ENCODE data around the gene SDS.

The SDS gene

GRCh38 chr12:113351089-113351488 lies 52.6 kb downstream of the SDS start:
- H3K79me1 ChIP-seq (ENCODE audit: low read length), result no peaks in the 10 kb centered on the region
- no peaks in the 10 kb centered on the region for H3K79me2 ChIP-seq (ENCODE audit: control insufficient read depth, insufficient read depth, low read length)
- no peak overlapping the region for H2BK120ac ChIP-seq (ENCODE audit: low read depth, low read length)
- no peak overlapping the region for H3K56ac ChIP-seq (ENCODE audit: low read length)
- H3K27me3 ChIP-seq (ENCODE audit: insufficient read depth, low read length, poor library complexity), result no peaks in the 10 kb centered on the region
- H3K36me3 ChIP-seq (ENCODE audit: control insufficient read depth, insufficient read depth, low read length), result no peaks in the 10 kb centered on the region
- no peak overlapping the region for H3K4ac ChIP-seq (ENCODE audit: low read depth, low read length)
- no peaks in the 10 kb centered on the region for H3K4me1 ChIP-seq (ENCODE audit: control insufficient read depth, low read depth, low read length)
- H4K5ac ChIP-seq (ENCODE audit: low read length), result no peak overlapping the region
- no peak overlapping the region for H3K9ac ChIP-seq (ENCODE audit: low read length)
- no peak overlapping the region for H4K8ac ChIP-seq (ENCODE audit: low read depth, low read length)
- no peak overlapping the region for H2BK5ac ChIP-seq (ENCODE audit: low read length)
- no peak overlapping the region for H2AK5ac ChIP-seq (ENCODE audit: low read length)
- H3K23ac ChIP-seq (ENCODE audit: low read length), result no peak overlapping the region
- no peak overlapping the region for H3K4me3 ChIP-seq (ENCODE audit: low read length)
- H3K27ac ChIP-seq (ENCODE audit: low read depth, low read length), result no peak overlapping the region
- no peak overlapping the region for H3K4me2 ChIP-seq (ENCODE audit: low read length)
- H3K18ac ChIP-seq (ENCODE audit: low read length), result no peak overlapping the region
- no peak for DNase-seq
- H2BK15ac ChIP-seq (replicated peaks; ENCODE audit: low read depth), result no peak overlapping the region

- H4K5ac ChIP-seq (ENCODE audit: low read length), result no peak overlapping the region
- H4K8ac ChIP-seq (ENCODE audit: low read depth, low read length), result no peak overlapping the region
- no peak overlapping the region for H2BK5ac ChIP-seq (ENCODE audit: low read length)
- no peak overlapping the region for H2BK15ac ChIP-seq (replicated peaks; ENCODE audit: low read depth)
- no peaks in the 10 kb centered on the region for H3K36me3 ChIP-seq (ENCODE audit: control insufficient read depth, insufficient read depth, low read length)
- H3K9ac ChIP-seq (ENCODE audit: low read length), result peak overlapping the region; percentile 6
- H2AK5ac ChIP-seq (ENCODE audit: low read length), result no peak overlapping the region
- peak overlapping the region; percentile 3 for H3K4me2 ChIP-seq (ENCODE audit: low read length)
- H3K79me2 ChIP-seq (ENCODE audit: control insufficient read depth, insufficient read depth, low read length), result no peaks in the 10 kb centered on the region
- WGBS (ENCODE audit: extremely low coverage, insufficient coverage, low lambda C conversion rate), result no CpG with 5 or more reads among the region's 19 CpGs
- H3K4me1 ChIP-seq (ENCODE audit: control insufficient read depth, low read depth, low read length), result no peaks in the 10 kb centered on the region
- no peak overlapping the region for H3K4ac ChIP-seq (ENCODE audit: low read depth, low read length)
- H2BK120ac ChIP-seq (ENCODE audit: low read depth, low read length), result no peak overlapping the region
- H3K27ac ChIP-seq (ENCODE audit: low read depth, low read length), result no peak overlapping the region
- peak overlapping the region; percentile 61 for H3K56ac ChIP-seq (ENCODE audit: low read length)
- no peaks in the 10 kb centered on the region for H3K27me3 ChIP-seq (ENCODE audit: insufficient read depth, low read length, poor library complexity)
- no peak overlapping the region for H3K18ac ChIP-seq (ENCODE audit: low read length)
- H3K79me1 ChIP-seq (ENCODE audit: low read length), result no peaks in the 10 kb centered on the region
- H3K4me3 ChIP-seq (ENCODE audit: low read length), result no peak overlapping the region
- H3K23ac ChIP-seq (ENCODE audit: low read length), result no peak overlapping the region
- DNase-seq, result peak; percentile 75
These were observed 54.7 kb downstream of the SDS start for GRCh38 chr12:113348849-113349536.

DNA sequence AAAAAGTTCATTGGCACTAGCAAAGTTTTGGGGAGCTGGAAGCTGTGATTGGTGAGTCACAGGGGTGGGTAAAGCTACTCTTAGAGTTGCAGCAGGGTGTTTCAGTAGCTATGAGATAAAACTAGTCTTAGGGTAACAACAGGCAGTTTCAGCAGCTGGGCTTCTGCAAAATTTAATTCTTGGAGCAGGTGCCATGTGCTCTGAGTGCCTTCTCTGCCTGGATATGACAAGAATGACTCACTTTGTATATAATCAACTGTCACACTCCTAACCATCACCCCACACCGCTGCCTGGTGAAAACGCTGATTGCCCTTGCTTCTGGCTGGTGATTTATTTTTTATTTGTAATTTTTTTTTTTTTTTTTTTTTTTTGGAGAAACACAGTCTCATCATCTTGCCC lies 55.8 kb downstream of the SDS start:
- Histone ChIP-seq H4K5ac (ENCODE audit: low read length) (no peak overlapping the region), H3K4me1 (ENCODE audit: control insufficient read depth, low read depth, low read length) (no peaks in the 10 kb centered on the region), H3K79me1 (ENCODE audit: low read length) (no peaks in the 10 kb centered on the region), H3K4me3 (ENCODE audit: low read length) (no peak overlapping the region), H4K8ac (ENCODE audit: low read depth, low read length) (no peak overlapping the region), H3K18ac (ENCODE audit: low read length) (no peak overlapping the region), H3K23ac (ENCODE audit: low read length) (no peak overlapping the region), H3K27ac (ENCODE audit: low read depth, low read length) (no peak overlapping the region), H3K36me3 (ENCODE audit: control insufficient read depth, insufficient read depth, low read length) (no peaks in the 10 kb centered on the region), H3K4me2 (ENCODE audit: low read length) (no peak overlapping the region), H3K9ac (ENCODE audit: low read length) (no peak overlapping the region), H2BK120ac (ENCODE audit: low read depth, low read length) (no peak overlapping the region), H3K4ac (ENCODE audit: low read depth, low read length) (no peak overlapping the region), H3K27me3 (ENCODE audit: insufficient read depth, low read length, poor library complexity) (no peaks in the 10 kb centered on the region), H2BK5ac (ENCODE audit: low read length) (no peak overlapping the region), H2AK5ac (ENCODE audit: low read length) (no peak overlapping the region), H3K79me2 (ENCODE audit: control insufficient read depth, insufficient read depth, low read length) (no peaks in the 10 kb centered on the region), H2BK15ac (replicated peaks; ENCODE audit: low read depth) (no peak overlapping the region), H3K56ac (ENCODE audit: low read length) (no peak overlapping the region)
- no CpG with 5 or more reads among the region's 2 CpGs for WGBS (ENCODE audit: extremely low coverage, insufficient coverage, low lambda C conversion rate)
- no peak for DNase-seq

DNA sequence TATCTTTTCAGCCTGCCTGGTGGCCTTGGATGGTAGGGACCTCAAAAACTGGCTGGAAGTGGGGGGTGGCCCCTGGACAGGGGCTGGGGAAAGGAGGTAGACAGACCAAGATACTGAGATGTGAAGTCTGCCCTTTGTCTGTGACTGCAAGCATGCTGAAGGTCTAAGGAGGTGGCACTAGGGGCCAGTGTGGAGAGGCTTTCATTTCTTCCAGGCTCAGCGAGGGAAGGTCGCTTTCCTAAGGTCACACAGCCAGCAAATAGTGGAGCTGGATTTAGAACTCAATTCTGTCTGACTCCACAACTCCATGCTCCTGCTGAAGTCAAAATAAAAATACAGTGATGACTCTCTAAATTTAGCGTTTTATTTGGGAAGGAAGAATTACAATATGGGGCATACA lies 56.6 kb downstream of the SDS start:
- Histone ChIP-seq H3K23ac (ENCODE audit: low read length) (no peak overlapping the region), H2BK15ac (replicated peaks; ENCODE audit: low read depth) (no peak overlapping the region), H3K4ac (ENCODE audit: low read depth, low read length) (no peak overlapping the region), H3K4me2 (ENCODE audit: low read length) (no peak overlapping the region), H4K8ac (ENCODE audit: low read depth, low read length) (no peak overlapping the region), H3K9ac (ENCODE audit: low read length) (no peak overlapping the region), H4K5ac (ENCODE audit: low read length) (no peak overlapping the region), H3K27me3 (ENCODE audit: insufficient read depth, low read length, poor library complexity) (no peaks in the 10 kb centered on the region), H3K56ac (ENCODE audit: low read length) (no peak overlapping the region), H2BK120ac (ENCODE audit: low read depth, low read length) (no peak overlapping the region), H3K79me1 (ENCODE audit: low read length) (no peaks in the 10 kb centered on the region), H3K18ac (ENCODE audit: low read length) (no peak overlapping the region), H2BK5ac (ENCODE audit: low read length) (no peak overlapping the region), H3K36me3 (ENCODE audit: control insufficient read depth, insufficient read depth, low read length) (no peaks in the 10 kb centered on the region), H3K27ac (ENCODE audit: low read depth, low read length) (no peak overlapping the region), H3K4me3 (ENCODE audit: low read length) (no peak overlapping the region), H3K79me2 (ENCODE audit: control insufficient read depth, insufficient read depth, low read length) (no peaks in the 10 kb centered on the region), H2AK5ac (ENCODE audit: low read length) (no peak overlapping the region), H3K4me1 (ENCODE audit: control insufficient read depth, low read depth, low read length) (no peaks in the 10 kb centered on the region)
- no CpG with 5 or more reads among the region's 3 CpGs for WGBS (ENCODE audit: extremely low coverage, insufficient coverage, low lambda C conversion rate)
- DNase-seq, result peak; percentile 32

DNA sequence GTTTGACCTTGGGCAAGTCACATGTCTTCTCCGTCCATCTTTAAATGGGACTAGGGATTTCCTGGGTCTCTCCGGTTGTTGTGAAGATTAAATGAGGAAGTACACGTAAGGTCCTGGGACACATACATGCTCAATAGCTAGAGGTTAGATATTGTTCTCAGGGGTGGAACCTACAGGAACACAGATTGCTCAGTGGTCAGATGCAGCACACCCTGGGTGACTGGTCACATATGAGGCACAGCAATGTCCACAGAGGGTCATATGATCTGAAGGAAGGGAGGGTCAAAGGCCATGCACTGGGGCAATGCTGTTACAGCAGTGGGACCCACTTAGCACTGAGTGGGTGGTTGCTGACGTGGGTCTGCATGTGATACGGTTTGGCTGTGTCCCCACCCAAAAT lies 57.3 kb downstream of the SDS start:
- H3K18ac ChIP-seq (ENCODE audit: low read length), result no peak overlapping the region
- H4K5ac ChIP-seq (ENCODE audit: low read length), result no peak overlapping the region
- no peak overlapping the region for H4K8ac ChIP-seq (ENCODE audit: low read depth, low read length)
- no peak overlapping the region for H2AK5ac ChIP-seq (ENCODE audit: low read length)
- no peak overlapping the region for H2BK120ac ChIP-seq (ENCODE audit: low read depth, low read length)
- WGBS (ENCODE audit: extremely low coverage, insufficient coverage, low lambda C conversion rate), result no CpG with 5 or more reads among the region's 5 CpGs
- no peak overlapping the region for H3K9ac ChIP-seq (ENCODE audit: low read length)
- DNase-seq, result no peak
- no peaks in the 10 kb centered on the region for H3K36me3 ChIP-seq (ENCODE audit: control insufficient read depth, insufficient read depth, low read length)
- no peak overlapping the region for H2BK15ac ChIP-seq (replicated peaks; ENCODE audit: low read depth)
- peak overlapping the region; percentile 42 for H3K56ac ChIP-seq (ENCODE audit: low read length)
- H3K27me3 ChIP-seq (ENCODE audit: insufficient read depth, low read length, poor library complexity), result no peaks in the 10 kb centered on the region
- H2BK5ac ChIP-seq (ENCODE audit: low read length), result no peak overlapping the region
- no peak overlapping the region for H3K4me2 ChIP-seq (ENCODE audit: low read length)
- H3K4me3 ChIP-seq (ENCODE audit: low read length), result no peak overlapping the region
- no peak overlapping the region for H3K27ac ChIP-seq (ENCODE audit: low read depth, low read length)
- no peak overlapping the region for H3K4ac ChIP-seq (ENCODE audit: low read depth, low read length)
- H3K79me1 ChIP-seq (ENCODE audit: low read length), result no peaks in the 10 kb centered on the region
- H3K23ac ChIP-seq (ENCODE audit: low read length), result no peak overlapping the region
- H3K79me2 ChIP-seq (ENCODE audit: control insufficient read depth, insufficient read depth, low read length), result no peaks in the 10 kb centered on the region
- H3K4me1 ChIP-seq (ENCODE audit: control insufficient read depth, low read depth, low read length), result no peaks in the 10 kb centered on the region

- Histone ChIP-seq H2BK5ac (ENCODE audit: low read length) (no peak overlapping the region), H3K9ac (ENCODE audit: low read length) (no peak overlapping the region), H4K8ac (ENCODE audit: low read depth, low read length) (no peak overlapping the region), H4K5ac (ENCODE audit: low read length) (no peak overlapping the region), H2BK120ac (ENCODE audit: low read depth, low read length) (no peak overlapping the region), H3K4me1 (ENCODE audit: control insufficient read depth, low read depth, low read length) (no peaks in the 10 kb centered on the region), H3K23ac (ENCODE audit: low read length) (no peak overlapping the region), H3K56ac (ENCODE audit: low read length) (no peak overlapping the region), H3K27me3 (ENCODE audit: insufficient read depth, low read length, poor library complexity) (no peaks in the 10 kb centered on the region), H3K18ac (ENCODE audit: low read length) (no peak overlapping the region), H3K79me2 (ENCODE audit: control insufficient read depth, insufficient read depth, low read length) (no peaks in the 10 kb centered on the region), H2AK5ac (ENCODE audit: low read length) (no peak overlapping the region), H2BK15ac (replicated peaks; ENCODE audit: low read depth) (no peak overlapping the region), H3K4me2 (ENCODE audit: low read length) (no peak overlapping the region), H3K4ac (ENCODE audit: low read depth, low read length) (no peak overlapping the region), H3K4me3 (ENCODE audit: low read length) (no peak overlapping the region), H3K27ac (ENCODE audit: low read depth, low read length) (no peak overlapping the region), H3K79me1 (ENCODE audit: low read length) (no peaks in the 10 kb centered on the region), H3K36me3 (ENCODE audit: control insufficient read depth, insufficient read depth, low read length) (no peaks in the 10 kb centered on the region)
- no CpG with 5 or more reads among the region's 6 CpGs for WGBS (ENCODE audit: extremely low coverage, insufficient coverage, low lambda C conversion rate)
- no peak for DNase-seq
These were observed 58.4 kb downstream of the SDS start for GRCh38 chr12:113345318-113345717.
